HUDEP-2 (cell line): ENCODE data around the gene RGR.

ENCODE experiments used
- DNase-seq, 76 experiments: peaks; one replicate each; lab custom pipeline; 2025; ENCODE audit not compliant: unreplicated experiment in 76 of 76; lab: John Stamatoyannopoulos, UW

The RGR gene

DNA sequence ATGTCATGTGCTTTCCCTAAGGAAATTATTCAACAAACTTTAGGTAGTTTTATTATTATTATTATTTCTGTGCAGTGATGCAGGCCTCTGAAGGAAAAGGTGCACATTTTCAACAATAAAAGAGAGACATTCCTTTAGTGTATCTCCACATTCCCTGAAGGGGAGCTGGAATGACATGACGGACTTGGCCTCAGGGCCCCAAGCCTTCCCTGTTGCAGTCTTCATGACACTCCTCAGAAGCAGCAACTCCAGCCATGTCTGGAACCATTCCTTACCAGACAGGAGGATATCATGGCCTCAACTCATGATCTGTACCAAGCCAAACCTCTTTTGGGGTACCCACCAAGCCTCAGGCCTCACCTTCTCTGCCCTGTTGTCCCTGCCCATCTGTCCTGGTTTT is 48.3 kb downstream of the RGR start:
- DNase-seq = no peak

DNA sequence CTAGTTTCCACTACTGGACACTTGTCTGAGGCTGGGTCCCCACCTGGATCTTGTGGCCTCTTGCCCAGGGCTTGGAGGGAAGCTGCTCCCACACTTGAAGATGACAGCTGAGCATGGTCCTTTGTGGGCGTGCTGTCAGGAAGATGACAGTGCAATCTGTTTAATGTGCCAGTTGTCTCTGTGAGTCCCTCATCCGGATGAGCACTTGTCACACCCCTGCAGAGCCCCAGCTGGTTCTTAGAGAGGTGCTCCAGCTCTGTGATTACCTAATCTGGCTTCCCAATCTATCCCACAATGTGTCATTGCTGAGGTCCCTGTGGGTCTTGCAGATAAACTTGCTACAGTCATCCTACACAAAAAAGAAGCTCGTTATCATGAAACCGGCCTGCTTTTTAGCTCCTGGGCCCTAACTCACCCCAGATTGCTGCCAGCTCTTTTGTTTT is 48.7 kb downstream of the RGR start:
- peak in 53 of 76 experiments; percentile 2 to 75 (median 28) for DNase-seq

DNA sequence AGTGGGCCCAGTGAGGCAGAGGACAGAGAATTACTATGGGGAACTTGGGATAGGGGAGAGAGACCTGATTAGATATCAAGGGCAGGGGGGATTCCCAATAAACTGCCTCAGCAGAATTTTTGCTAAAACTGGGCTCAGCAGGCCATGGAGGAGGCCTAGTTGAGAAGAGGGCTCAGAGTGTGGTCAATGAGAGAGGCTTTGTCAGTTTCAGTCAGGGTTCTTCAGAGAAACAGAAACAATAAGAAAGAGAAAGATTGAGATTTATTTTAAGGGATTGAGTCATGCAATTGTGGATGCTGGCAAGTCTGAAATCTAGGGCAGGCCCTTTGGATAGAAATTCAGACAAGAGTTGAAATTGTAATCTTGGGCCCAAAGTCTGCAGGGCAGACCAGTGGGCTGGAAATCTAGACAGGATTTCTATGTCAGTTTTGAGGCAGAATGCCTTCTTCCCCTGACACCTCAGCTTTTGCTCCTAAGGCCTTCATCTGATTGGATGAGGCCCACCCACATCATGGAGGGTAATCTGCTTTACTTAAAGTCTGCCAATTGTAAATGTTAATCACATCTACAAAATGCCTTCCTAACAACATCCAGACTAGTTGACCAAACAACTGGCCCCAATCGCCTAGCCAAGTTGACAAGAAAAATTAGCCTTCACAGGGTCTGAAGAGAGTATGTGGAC is 50.1 kb downstream of the RGR start:
- no peak for DNase-seq

DNA sequence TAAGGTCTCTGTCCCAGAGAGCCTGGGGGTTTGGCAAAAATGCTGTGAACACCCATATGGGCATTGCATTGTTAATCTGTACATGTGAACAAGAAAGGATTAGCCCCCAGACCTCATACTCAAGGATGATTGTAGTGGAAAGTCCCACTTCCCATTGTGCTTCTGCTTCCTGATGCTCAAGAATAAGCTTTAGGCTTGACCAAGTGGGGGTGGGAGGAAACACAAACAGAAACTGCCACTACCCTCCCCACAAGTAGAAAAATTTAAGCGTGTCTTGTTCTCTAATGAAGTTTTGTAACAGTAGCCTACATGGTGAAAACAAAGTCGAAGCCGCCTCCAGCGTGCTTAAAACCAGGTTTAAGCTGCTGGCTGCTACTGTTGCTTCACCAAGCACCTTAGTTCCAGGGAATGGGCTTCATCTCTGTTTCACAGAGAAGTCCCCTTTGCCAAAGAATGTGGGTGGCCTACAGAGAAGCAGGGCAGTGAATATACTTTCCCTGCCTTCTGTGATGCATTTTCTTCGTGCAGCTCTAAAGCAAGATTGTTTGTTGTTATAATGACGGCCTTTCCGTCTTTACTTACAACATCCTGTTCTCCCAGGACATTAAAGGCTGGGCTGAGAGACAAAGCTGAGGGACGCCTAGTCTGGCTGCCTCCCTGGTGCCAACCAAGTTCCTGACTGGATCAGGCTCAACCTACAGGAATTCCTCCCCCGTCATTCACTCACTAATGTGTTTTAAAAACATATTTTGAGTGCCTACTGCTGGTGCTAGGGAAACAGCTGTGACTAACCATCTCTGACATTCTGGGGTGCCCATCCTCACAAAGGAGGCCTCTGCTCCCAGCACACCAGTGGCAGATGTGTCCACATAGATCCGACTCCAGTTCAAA is 51.5 kb downstream of the RGR start:
- DNase-seq = no peak

DNA sequence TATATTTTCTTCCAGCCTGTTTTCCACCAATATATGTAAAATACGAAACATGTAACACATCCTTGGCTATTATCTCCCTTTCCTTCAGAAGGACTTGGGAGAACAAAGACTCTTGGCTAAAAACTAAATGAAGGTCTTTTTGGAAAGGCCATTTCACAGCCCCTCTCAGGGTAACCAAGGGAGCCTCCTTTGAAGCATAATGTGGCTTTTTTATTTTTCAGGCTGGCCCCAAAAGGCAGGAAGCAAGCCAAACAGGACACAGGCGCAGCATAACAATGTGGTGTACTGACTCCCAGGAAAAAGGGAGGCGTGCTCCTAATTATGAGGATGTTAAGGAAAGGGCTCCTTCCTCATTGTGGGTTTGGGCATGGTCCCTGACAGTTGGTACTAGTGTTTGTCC is 53.2 kb downstream of the RGR start:
- DNase-seq = no peak

DNA sequence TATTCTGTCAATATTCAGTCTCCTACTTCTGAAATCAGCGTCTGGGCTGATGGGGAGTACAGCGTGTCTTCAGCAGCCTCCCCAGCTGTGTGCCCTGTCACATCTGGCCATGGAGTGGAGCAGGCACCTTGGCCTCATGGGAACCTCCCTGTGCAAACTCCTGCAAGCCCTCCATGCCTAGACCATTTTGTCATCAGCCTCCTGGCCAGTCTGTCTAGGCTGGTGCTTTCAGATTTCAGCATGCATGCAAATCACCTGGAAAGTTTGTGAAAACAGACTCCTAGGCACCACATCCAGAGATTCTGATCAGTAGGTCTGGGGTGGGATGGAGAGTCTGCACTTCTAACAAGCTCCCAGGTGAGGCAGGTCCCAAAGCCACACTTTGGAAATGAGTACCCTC is 57.4 kb downstream of the RGR start:
- DNase-seq = no peak

DNA sequence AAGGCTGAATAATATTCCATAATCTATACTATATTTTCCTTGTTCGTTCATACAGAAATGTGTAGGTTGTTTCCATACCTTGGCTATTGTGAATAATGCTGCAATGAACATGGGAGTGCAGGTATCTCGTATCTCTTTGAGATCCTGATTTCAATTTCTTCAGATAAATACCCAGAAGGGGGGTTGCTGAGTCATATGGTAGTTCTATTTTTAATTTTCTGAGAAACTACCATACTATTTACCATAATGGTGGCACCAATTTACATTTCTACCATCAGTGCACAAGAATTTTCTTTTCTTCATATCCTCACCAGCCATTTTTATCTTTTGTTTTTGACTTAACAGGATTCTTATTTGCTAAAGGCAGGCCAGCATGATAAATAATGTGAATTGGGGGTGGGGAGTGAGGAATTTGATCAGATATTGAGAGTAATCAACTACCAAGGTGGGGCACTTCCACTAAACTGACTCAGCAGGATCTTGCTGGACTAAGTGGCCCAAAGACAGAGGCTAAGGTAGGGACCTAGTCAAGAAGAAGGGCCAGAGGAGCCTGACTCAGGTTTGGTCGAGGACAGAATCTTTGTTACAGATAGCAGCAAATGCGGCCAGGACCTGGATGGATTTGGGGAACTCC is 62.0 kb downstream of the RGR start:
- DNase-seq = no peak

DNA sequence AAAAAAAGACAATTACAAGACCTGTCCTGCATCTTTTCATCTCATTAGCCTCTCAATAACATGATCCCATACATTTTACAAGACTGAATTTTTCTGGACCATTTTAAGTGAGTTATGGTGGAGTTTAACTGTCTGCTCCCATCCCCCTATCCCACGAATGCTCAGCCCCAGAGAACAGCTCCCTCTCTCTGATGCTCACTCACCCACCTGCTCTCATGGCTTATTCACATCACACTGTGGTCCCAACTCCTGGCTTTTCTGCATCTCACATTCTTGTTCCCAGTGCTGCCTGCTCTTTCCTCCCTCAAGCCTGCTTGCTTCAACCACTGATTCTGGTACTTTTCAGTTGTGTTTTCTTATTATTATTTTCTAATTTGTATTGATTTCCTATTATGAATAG is 63.2 kb downstream of the RGR start:
- no peak for DNase-seq

DNA sequence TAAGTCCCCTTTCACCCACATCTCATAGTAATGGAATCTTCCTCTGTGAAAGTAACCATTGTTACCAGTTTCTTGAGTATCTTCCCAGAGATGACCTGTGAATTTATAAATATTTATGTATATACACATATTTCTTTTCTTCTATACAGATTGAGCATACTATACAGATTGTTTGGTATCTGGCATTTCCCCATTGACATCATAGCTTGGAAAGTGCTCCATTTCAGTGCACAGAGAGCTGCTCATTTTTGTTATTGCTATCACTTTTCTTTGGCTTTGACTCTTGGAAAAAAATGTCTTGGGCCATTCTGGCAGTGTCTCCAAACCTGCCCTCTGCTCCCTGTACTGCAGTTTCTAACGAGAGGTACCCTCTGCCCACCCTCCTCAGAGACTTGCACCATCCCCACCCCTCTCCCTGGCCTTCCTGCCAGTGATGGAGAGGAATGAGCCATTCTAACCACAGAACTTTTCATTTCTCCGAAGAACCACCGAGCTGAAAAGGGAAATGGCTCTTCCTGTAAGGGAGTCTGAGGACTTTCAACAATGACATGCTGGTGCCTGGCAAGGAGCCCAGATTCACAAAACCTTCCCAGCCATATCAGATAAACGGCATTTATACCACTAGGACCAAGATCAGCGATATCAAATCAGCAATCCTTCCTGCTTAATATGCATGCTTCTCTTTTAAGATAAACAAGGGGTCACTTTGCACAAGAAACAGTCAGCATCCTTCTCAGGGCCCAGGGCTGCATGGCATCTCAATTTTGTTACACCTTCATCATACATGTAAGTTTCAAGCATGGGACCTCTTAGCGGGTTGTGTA is 63.8 kb downstream of the RGR start:
- DNase-seq = peak in 3 of 76 experiments; percentile 4 to 18 (median 15)
